HepG2 (cell line): ENCODE data around the gene GSC.

Experiments used
- CENPX ChIP-seq: sonication (generic); formaldehyde crosslinking; IDR thresholded peaks from 2 replicates; pipeline ENCODE4 v1.9.0; 2021; ENCODE audit warnings: mild to moderate bottlenecking, missing genetic modification reagents, moderate library complexity
- CHD4 ChIP-seq: fragments of 200-600 bp; sonication (generic); IDR thresholded peaks from 2 replicates; pipeline ENCODE4 v1.7.0; 2017; ENCODE audit warnings: mild to moderate bottlenecking, low read length, borderline replicate concordance
- CTCF ChIP-seq: sonication (generic); formaldehyde crosslinking; IDR thresholded peaks from 2 replicates; pipeline ENCODE4 v1.5.0; 2020; ENCODE audit warnings: mild to moderate bottlenecking, missing genetic modification reagents, moderate library complexity
- POLR2AphosphoS5 ChIP-seq: IDR thresholded peaks from 2 replicates; pipeline ENCODE4 v1.6.1; 2012; ENCODE audit warnings: low read depth, low read length
- RBM39 ChIP-seq: fragments of 200-400 bp; formaldehyde crosslinking; IDR thresholded peaks from one replicate; pipeline ENCODE4 v1.6.1; 2018; ENCODE audit warnings: antibody characterized with exemption, mild to moderate bottlenecking, low read depth, low read length; ENCODE audit not compliant: poor library complexity, severe bottlenecking
- SMC3 ChIP-seq: IDR thresholded peaks from 2 replicates; pipeline ENCODE4 v1.6.1; 2011; ENCODE audit warnings: low read length, improper control_type of control experiment
- XBP1 ChIP-seq: sonication (generic); formaldehyde crosslinking; IDR thresholded peaks from 2 replicates; pipeline ENCODE4 v1.5.0; 2020; ENCODE audit warnings: missing genetic modification reagents
- ZBTB44 ChIP-seq: sonication (generic); formaldehyde crosslinking; IDR thresholded peaks from 2 replicates; pipeline ENCODE4 v1.4.0; 2020; ENCODE audit warnings: missing genetic modification reagents
- ZNF562 ChIP-seq: sonication (generic); formaldehyde crosslinking; IDR thresholded peaks from 2 replicates; pipeline ENCODE4 v1.8.0; 2022; ENCODE audit warnings: missing genetic modification reagents, borderline replicate concordance
- ZSCAN31 ChIP-seq: sonication (generic); formaldehyde crosslinking; IDR thresholded peaks from 2 replicates; pipeline ENCODE4 v1.5.0; 2020; ENCODE audit warnings: low read depth, mild to moderate bottlenecking, missing genetic modification reagents
- TF ChIP-seq, protein P1 (sequence below): sonication (generic); formaldehyde crosslinking; IDR thresholded peaks from 2 replicates; pipeline ENCODE4 v1.9.0; 2021; ENCODE audit warnings: missing genetic modification reagents, borderline replicate concordance

GRCh38 chr14:94779713-94780112 lies 9.8 kb upstream of the GSC start:
- TF ChIP-seq ZSCAN31 (CRISPR knock-in tag), result no peak
- no peak for TF ChIP-seq ZNF562 (CRISPR knock-in tag)
- no peak for TF ChIP-seq RBM39
- TF ChIP-seq, protein P1, sequence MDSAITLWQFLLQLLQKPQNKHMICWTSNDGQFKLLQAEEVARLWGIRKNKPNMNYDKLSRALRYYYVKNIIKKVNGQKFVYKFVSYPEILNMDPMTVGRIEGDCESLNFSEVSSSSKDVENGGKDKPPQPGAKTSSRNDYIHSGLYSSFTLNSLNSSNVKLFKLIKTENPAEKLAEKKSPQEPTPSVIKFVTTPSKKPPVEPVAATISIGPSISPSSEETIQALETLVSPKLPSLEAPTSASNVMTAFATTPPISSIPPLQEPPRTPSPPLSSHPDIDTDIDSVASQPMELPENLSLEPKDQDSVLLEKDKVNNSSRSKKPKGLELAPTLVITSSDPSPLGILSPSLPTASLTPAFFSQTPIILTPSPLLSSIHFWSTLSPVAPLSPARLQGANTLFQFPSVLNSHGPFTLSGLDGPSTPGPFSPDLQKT, result no peak
- TF ChIP-seq XBP1 (CRISPR knock-in tag), result no peak
- TF ChIP-seq CHD4, result no peak
- TF ChIP-seq ZBTB44 (CRISPR knock-in tag), result no peak
- no peak for TF ChIP-seq CENPX (CRISPR knock-in tag)
- no peak for TF ChIP-seq CTCF (CRISPR knock-in tag)
- TF ChIP-seq POLR2AphosphoS5, result no peak
- no peak for TF ChIP-seq SMC3
